CMK (cell line): ENCODE results near the gene VSTM1.
"Not testable (repeated sequence)": the region's sequence is repeated elsewhere in the genome, so short reads cannot be mapped to it uniquely, and the experiment has no call there.

Experiments
- DNase-seq: peaks from one replicate; pipeline ENCODE4 v3.0.0-alpha.2; 2010; ENCODE audit warnings: low read depth

Gene VSTM1, protein sequence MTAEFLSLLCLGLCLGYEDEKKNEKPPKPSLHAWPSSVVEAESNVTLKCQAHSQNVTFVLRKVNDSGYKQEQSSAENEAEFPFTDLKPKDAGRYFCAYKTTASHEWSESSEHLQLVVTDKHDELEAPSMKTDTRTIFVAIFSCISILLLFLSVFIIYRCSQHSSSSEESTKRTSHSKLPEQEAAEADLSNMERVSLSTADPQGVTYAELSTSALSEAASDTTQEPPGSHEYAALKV

DNA sequence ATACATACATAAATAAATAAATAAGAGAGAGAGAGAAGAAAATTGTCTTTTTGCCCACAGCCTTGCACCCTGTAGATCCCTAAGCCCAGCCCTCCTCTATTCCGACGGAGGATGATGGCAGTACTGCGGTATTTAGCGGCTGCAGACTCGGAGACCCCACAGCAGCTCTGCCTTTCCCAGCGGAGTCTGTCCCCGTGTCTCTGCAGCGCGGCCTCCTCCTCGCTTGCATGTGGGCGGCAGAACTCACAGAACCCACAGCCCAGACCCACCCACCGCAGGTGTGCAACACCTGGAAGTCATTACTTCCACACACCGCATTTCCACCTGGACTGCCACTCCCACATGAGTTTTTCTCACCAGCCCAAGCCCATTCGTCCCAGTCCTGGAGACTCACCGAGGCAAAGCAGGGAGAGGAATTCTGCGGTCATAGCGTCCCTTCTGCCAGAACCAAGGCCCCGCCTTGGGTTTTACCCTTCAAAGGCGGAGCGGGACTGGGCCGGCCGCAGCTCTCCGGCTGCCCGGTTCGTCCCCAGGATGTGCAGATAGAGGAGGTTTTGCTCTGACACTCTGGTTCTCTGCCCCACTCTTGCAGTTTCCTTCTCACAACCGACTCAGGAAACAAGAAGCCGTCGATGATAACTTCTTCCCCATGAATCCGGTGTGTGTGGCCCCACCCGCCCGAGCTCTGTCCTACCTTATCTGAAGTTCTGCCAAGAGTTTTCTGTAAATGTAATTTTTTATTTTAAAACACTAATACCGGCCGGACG lies at the start of gene VSTM1:
VSTM1 (minus strand) TSS at position 548 of the 767 bp plus-strand sequence; CDS start at position 428, 120 bp downstream.
- DNase-seq, result no peak

DNA sequence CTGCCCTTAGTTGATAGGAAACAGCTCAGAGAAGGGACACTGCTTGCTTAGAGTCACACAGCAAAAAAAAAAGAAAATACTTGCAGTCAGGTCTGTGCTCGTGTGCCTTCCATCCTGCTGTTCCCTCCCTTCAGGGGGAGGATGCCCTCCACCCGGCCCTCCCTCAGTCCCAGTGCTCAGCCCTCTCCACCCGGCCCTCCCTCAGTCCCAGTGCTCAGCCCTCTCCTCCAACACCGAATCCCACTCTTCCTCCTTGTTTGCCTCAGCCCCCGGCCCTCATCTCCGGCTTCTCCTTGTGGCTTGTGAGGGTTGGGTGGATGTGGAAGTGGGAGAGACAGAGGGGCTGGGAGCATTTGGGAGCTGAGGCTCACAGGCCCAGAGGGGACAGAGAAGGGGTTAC lies 46.0 kb upstream of the VSTM1 start:
- DNase-seq, result no peak

- DNase-seq, result no peak
Measured at GRCh38 chr19:54108496-54108895, 44.8 kb upstream of the VSTM1 start.

- no peak for DNase-seq
Measured at GRCh38 chr19:54107876-54108490, 44.3 kb upstream of the VSTM1 start.

DNA sequence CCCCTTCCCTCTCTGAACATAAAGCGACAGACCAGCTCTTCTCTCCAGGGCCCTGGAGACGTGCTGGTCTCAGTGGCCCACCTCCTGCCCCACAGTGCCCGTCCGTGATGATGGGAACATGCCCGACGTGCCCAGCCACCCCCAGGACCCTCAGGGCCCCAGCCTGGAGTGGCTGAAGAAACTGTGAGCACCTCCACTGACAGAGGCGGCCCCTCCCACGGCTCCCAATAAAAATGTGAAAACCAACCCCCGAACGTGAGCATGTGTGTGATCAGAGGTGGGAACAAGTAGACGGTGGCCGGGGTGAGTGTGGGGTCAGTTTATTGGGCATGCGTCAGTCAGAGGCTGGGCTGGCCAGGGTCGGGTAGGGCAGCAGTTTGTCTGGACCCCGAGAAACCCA lies 43.0 kb upstream of the VSTM1 start:
- DNase-seq, result no peak

DNA sequence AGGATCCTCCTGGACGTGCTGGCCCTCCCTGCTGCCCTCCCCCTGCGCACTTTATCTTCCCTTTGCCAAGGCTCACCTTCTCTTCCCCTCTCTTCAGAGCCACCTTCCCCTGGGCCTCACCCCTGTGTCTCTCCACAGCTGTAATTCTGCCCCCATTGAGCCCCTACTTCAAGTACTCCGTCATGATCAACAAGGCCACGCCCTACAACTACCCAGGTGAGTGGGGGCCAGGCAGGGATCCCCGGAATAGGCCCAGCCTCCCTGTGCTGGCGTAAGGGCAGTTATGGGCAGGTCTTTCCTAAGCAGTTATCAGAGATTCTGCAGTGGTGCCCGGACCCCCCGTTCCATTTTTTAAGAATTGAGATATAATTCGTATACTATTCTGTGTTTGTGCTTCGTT lies 42.1 kb upstream of the VSTM1 start:
- DNase-seq, result no peak

DNA sequence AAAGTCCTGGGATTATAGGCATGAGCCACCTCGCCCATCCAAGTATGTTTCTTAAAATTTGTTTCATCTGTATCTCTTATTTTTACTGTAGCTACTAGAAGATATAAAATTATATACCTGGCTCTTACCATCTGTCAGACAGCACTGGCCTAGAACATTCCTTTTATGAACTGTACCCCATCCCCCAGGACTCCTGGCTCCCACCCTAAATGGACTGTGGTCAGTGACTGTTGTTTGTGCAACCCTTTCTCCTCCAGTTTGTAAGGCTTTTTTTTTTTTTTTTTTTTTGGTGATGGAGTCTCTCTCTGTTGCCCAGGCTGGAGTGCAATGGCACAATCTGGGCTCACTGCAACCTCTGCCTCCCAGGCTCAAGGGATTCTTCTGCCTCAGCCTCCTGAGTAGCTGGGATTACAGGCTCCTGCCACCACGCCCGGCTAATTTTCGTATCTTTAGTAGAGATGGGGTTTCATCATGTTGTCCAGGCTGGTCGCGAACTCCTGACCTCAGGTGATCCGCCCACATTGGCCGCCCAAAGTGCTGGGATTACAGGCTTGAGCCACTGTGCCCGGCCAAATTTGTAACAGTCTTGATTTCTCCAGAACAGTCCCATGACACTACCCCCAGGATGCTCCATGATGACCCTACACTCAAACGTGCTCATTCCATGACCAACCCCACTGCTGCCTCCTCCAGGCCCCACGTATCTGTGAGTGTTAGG lies 41.5 kb upstream of the VSTM1 start:
- DNase-seq, result no peak

DNA sequence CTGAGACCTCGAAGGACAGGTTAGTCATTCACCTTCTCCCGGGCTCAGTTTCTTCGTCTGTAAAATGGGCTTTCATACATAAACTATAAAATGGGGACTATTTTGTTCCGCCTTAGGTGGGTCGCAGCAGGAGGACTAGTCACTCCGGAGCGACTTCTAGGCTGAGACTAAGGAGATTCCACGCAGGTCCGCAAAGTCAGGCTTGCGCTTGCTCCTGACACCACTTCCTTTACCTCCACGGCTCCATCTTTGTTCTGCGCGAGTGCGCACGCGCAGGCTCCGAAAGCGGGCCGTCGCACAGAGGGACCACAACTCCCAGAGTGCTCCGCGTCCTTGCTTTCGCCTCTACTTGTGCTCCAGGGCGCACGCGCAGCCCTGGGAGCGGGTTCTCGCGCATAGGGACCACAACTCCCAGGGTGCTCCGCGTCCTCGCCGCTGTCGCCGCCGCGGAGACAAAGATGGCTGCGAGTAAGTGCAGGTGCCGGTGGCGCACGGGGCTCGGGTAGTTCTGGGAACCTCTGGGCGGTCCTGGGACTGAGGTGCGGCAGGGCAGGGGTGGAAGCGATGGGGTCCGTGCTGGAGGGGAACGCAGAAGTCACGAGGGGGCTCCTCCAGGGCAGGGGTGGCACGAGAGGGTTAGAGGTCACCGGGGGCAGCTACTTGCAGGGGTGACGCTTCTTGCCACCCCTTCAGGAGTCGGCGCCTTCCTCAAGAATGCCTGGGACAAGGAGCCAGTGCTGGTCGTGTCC lies 38.9 kb upstream of the VSTM1 start, which contains the start of gene NDUFA3:
NDUFA3 (plus strand) TSS at position 435 of the 749 bp plus-strand sequence; CDS start at position 459, 24 bp downstream.
- DNase-seq, result peak; percentile 99

DNA sequence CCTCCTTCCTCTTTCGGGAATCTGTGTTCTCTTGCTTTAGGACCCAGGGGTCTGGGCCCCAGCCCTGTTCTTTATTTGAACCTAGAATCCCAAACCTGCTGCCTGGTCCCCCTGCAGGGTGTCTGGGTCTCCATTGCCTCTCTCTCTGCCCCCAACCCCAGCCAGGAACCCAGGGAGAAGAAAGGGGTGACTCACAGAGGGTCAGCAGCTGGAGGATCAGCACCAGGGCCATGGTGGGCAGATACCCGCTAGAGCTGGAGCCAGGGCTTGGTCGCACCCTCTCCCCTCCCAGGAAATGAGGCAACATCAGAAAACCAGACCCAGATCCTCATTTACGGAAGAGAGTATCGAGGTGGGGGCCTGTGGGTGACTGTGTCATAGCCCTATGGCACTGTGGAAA lies 36.9 kb upstream of the VSTM1 start, which contains the start of gene OSCAR:
OSCAR (minus strand) TSS at position 243 of the 400 bp plus-strand sequence; CDS start at position 232, 11 bp downstream.
- no peak for DNase-seq

DNA sequence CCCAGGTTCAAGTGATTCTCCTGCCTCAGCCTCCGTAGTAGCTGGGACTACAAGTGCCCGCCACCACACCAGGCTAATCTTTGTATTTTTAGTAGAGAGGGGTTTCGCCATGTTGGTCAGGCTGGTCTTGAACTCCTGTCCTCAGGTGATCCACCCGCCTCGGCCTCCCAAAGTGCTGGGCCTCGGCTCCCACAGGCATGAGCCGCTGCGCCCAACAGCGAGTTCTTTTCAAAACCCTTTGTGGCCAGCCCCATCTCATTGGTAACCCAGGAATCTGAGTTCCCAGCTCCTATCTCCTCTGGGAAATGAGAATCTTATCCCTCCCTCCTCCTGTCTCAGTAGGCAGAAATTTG lies 36.2 kb upstream of the VSTM1 start:
- not testable (repeated sequence) for DNase-seq

GRCh38 chr19:54099190-54099902 lies 35.6 kb upstream of the VSTM1 start:
- no peak for DNase-seq

GRCh38 chr19:54096617-54097106 lies 33.0 kb upstream of the VSTM1 start:
- DNase-seq, result no peak

GRCh38 chr19:54095859-54096616 lies 32.3 kb upstream of the VSTM1 start:
- DNase-seq, result not testable (repeated sequence)

- DNase-seq, result no peak
Measured at GRCh38 chr19:54095136-54095858, 31.6 kb upstream of the VSTM1 start.

GRCh38 chr19:54094426-54095000 lies 30.8 kb upstream of the VSTM1 start:
- no peak for DNase-seq

GRCh38 chr19:54084410-54084809 lies 20.7 kb upstream of the VSTM1 start:
- DNase-seq, result no peak

DNA sequence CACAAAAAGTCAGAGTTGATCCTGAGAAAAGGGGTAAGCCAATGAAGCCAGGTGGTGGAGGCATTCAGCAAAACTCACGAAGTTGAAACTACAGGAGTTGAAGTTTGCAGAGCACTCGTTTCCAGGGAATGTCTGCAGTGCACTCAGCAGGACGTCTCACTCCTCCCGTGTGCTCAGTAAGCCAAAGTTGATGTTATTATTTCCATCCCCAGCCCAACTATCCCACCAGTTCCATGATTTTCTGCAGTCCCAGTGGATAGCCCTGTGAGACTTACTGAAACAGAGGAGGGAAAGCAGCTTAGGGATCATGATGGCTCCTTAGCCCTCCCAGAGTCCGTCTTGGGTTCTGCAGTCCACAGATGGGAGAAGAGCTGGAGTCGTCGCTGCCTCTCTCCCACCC lies 17.3 kb upstream of the VSTM1 start, which contains the start of gene TARM1:
TARM1 (minus strand) TSS at position 334 of the 400 bp plus-strand sequence; CDS start at position 309, 25 bp downstream.
- DNase-seq, result no peak

- DNase-seq, result no peak
Measured at GRCh38 chr19:54077334-54077733, 13.6 kb upstream of the VSTM1 start.

GRCh38 chr19:54074851-54075250 lies 11.2 kb upstream of the VSTM1 start:
- no peak for DNase-seq
